Tibial nerve (tissue), 4 donors: ENCODE results near the gene OMP. TPM values are rescaled to one million over a fixed set of nuclear protein-coding genes. Genes with fewer than 3 reads are reported as not detected.

ENCODE experiments used
- DNase-seq, 2 donors: peaks; one replicate each; pipeline ENCODE4 v3.0.0-alpha.2; 2019; ENCODE audit warnings: low spot score in 2 of 2
- H3K27ac ChIP-seq, 4 donors: fragments of 200-600 bp; sonication (generic) in 3 of 4; one replicate each; pipeline ENCODE4 v1.5.1; 2017 to 2019; ENCODE audit warnings: mild to moderate bottlenecking in 1 of 4
- H3K27me3 ChIP-seq, 2 donors: fragments of 200-600 bp; sonication (generic) in 1 of 2; one replicate each; pipeline versions ENCODE4 v1.5.1 to v1.6.0; 2017 to 2019
- H3K36me3 ChIP-seq, 3 donors: fragments of 200-600 bp; sonication (generic); one replicate each; pipeline ENCODE4 v1.5.1; 2018 to 2019
- H3K4me1 ChIP-seq, 4 donors: fragments of 200-600 bp; sonication (generic) in 3 of 4; one replicate each; pipeline ENCODE4 v1.5.1; 2017 to 2019
- H3K4me3 ChIP-seq, 4 donors: fragments of 200-600 bp; sonication (generic) in 3 of 4; one replicate each; pipeline ENCODE4 v1.5.1; 2017 to 2019; ENCODE audit warnings: mild to moderate bottlenecking in 1 of 4, moderate library complexity in 1 of 4
- H3K9me3 ChIP-seq, 4 donors: fragments of 200-600 bp; sonication (generic) in 3 of 4; one replicate each; pipeline ENCODE4 v1.5.1; 2017 to 2019
- CTCF ChIP-seq, 5 experiments: fragments of 200-600 bp in 3 of 5; fragments of 450-650 bp in 2 of 5; sonication (generic) in 3 of 5; IDR thresholded peaks; one replicate each; pipeline ENCODE4 v1.5.1; 2016 to 2019; ENCODE audit warnings: antibody characterized with exemption in 5 of 5, mild to moderate bottlenecking in 3 of 5, moderate library complexity in 2 of 5
- EP300 ChIP-seq, 2 donors: sonication (generic); formaldehyde crosslinking; IDR thresholded peaks; one replicate each; pipeline ENCODE4 v1.6.1; 2017; ENCODE audit warnings: antibody characterized with exemption in 2 of 2, mild to moderate bottlenecking in 1 of 2
- POLR2A ChIP-seq, 2 donors: fragments of 450-650 bp; IDR thresholded peaks; one replicate each; pipeline ENCODE4 v1.6.1; 2017; ENCODE audit warnings: antibody characterized with exemption in 2 of 2, mild to moderate bottlenecking in 2 of 2, moderate library complexity in 2 of 2
- WGBS, 2 donors: methylation state at CpG; one replicate each; pipeline ENCODE4 v1.1.5; 2018; 5-methylcytosine and 5-hydroxymethylcytosine counted together
- total RNA-seq, 4 donors: library from RNA; depleted of rRNA; stranded (reverse); fragments of >200 nt; gene quantifications; one replicate each; pipeline ENCODE4 v1.1.0, GENCODE V29; 2016

The OMP gene
- total RNA-seq, 4 donors from 2014 or later: 9.9 TPM; not detected in 3

- DNase-seq: no peak
- H3K27ac ChIP-seq: peak overlapping the region in 1 of 4 donors; percentile 30
- H3K36me3 ChIP-seq: peaks cover 0 to 15% (median 0%) of the 10 kb centered on the region in 3 donors
- peaks cover 0 to 94% (median 61%) of the 10 kb centered on the region in 4 donors for H3K4me1 ChIP-seq
- WGBS, 2 donors: 64 to 68% methylated on average over 10 to 13 of the region's 13 CpGs
- TF ChIP-seq CTCF (IDR thresholded peaks at IDR 0.05) (no peak), EP300 (IDR thresholded peaks at IDR 0.05) (no peak), POLR2A (IDR thresholded peaks at IDR 0.05) (no peak)
- H3K9me3 ChIP-seq: no peaks in the 10 kb centered on the region
- H3K4me3 ChIP-seq: no peak overlapping the region
- H3K27me3 ChIP-seq: no peaks in the 10 kb centered on the region
These were observed 12.1 kb upstream of the OMP start for GRCh38 chr11:77090373-77091111.

GRCh38 chr11:77091146-77091940, 11.3 kb upstream of the OMP start:
- H3K27ac ChIP-seq: peak overlapping the region in 3 of 4 donors; percentile 35 to 77 (median 71)
- no peak for TF ChIP-seq POLR2A (IDR thresholded peaks at IDR 0.05)
- TF ChIP-seq EP300 (IDR thresholded peaks at IDR 0.05): no peak
- peak; percentile 82 to 97 (median 94) for TF ChIP-seq CTCF (IDR thresholded peaks at IDR 0.05)
- H3K36me3 ChIP-seq: peaks cover 0 to 16% (median 0%) of the 10 kb centered on the region in 3 donors
- H3K9me3 ChIP-seq: no peaks in the 10 kb centered on the region
- no peaks in the 10 kb centered on the region for H3K27me3 ChIP-seq
- WGBS, 2 donors: 41 to 53% methylated on average over 4 to 9 of the region's 9 CpGs
- DNase-seq: peak; percentile 84 to 95
- H3K4me1 ChIP-seq: peaks cover 0 to 94% (median 55%) of the 10 kb centered on the region in 4 donors
- H3K4me3 ChIP-seq: no peak overlapping the region

- H3K27ac ChIP-seq: peak overlapping the region in 3 of 4 donors; percentile 35 to 77 (median 71)
- no peaks in the 10 kb centered on the region for H3K27me3 ChIP-seq
- TF ChIP-seq EP300 (IDR thresholded peaks at IDR 0.05) (no peak), POLR2A (IDR thresholded peaks at IDR 0.05) (no peak), CTCF (IDR thresholded peaks at IDR 0.05) (no peak)
- WGBS, 2 donors: 40 to 46% methylated on average over 7 of the region's 7 CpGs
- no peak overlapping the region for H3K4me3 ChIP-seq
- H3K36me3 ChIP-seq: peaks cover 0 to 16% (median 0%) of the 10 kb centered on the region in 3 donors
- H3K4me1 ChIP-seq: peaks cover 0 to 87% (median 47%) of the 10 kb centered on the region in 4 donors
- DNase-seq: no peak
- H3K9me3 ChIP-seq: no peaks in the 10 kb centered on the region
These were observed 10.3 kb upstream of the OMP start for GRCh38 chr11:77092382-77092781.

GRCh38 chr11:77093056-77093891, 9.4 kb upstream of the OMP start:
- Histone ChIP-seq H3K4me1 (peaks cover 0 to 78% (median 39%) of the 10 kb centered on the region in 4 donors), H3K27ac (peak overlapping the region in 2 of 4 donors; percentile 46 to 71), H3K27me3 (no peaks in the 10 kb centered on the region), H3K4me3 (no peak overlapping the region), H3K9me3 (no peaks in the 10 kb centered on the region), H3K36me3 (peaks cover 0 to 16% (median 0%) of the 10 kb centered on the region in 3 donors)
- WGBS, 2 donors: 90 to 93% methylated on average over 32 to 33 of the region's 33 CpGs
- no peak for DNase-seq
- TF ChIP-seq POLR2A (IDR thresholded peaks at IDR 0.05) (no peak), EP300 (IDR thresholded peaks at IDR 0.05) (no peak), CTCF (IDR thresholded peaks at IDR 0.05) (no peak)
